HL-60/S4 (cell line): Measurements from ENCODE around the gene ACOX1.
"Not testable (repeated sequence)": the region's sequence is repeated elsewhere in the genome, so short reads cannot be mapped to it uniquely, and the experiment has no call there.

Experiments
- in situ Hi-C: fragments of 300-500 bp; cut with MboI; formaldehyde crosslinking; loops from 2 replicates; pipeline ENCODE4 v1.14.3; 2022; ENCODE audit warnings: low sequenced_read_pairs

ACOX1 gene

GRCh38 chr17:75985986-75986385 lies 7.0 kb upstream of the ACOX1 start:
- in situ Hi-C loops, result no loop called here

GRCh38 chr17:75983501-75984181 lies 4.7 kb upstream of the ACOX1 start:
- in situ Hi-C loops, result no loop called here

GRCh38 chr17:75981019-75981615 lies 2.2 kb upstream of the ACOX1 start:
- in situ Hi-C loops, result no loop called here

- in situ Hi-C loops, result no loop called here
Measured at GRCh38 chr17:75980188-75981018, 1.4 kb upstream of the ACOX1 start.

GRCh38 chr17:75979705-75980187 lies 780 bp upstream of the ACOX1 start:
- in situ Hi-C loops, result no loop called here

- in situ Hi-C loops, result no loop called here
Measured at GRCh38 chr17:75976175-75976848, 2.7 kb downstream of the ACOX1 start.

- in situ Hi-C loops, result no loop called here
Measured at GRCh38 chr17:75975757-75976174, 3.2 kb downstream of the ACOX1 start.

GRCh38 chr17:75975187-75975586 lies 3.8 kb downstream of the ACOX1 start:
- in situ Hi-C loops, result not testable (repeated sequence)

- in situ Hi-C loops, result no loop called here
Measured at GRCh38 chr17:75970626-75971025, 8.3 kb downstream of the ACOX1 start.

- in situ Hi-C loops, result no loop called here
Measured at GRCh38 chr17:75970011-75970523, 8.9 kb downstream of the ACOX1 start.

GRCh38 chr17:75969044-75969443 lies 9.9 kb downstream of the ACOX1 start:
- in situ Hi-C loops, result not testable (repeated sequence)

GRCh38 chr17:75965468-75965867 lies 13.5 kb downstream of the ACOX1 start:
- in situ Hi-C loops, result no loop called here

- in situ Hi-C loops, result no loop called here
Measured at GRCh38 chr17:75959839-75960511, 19.0 kb downstream of the ACOX1 start.

- in situ Hi-C loops, result no loop called here
Measured at GRCh38 chr17:75959051-75959838, 19.7 kb downstream of the ACOX1 start.

GRCh38 chr17:75950855-75951554 lies 28.0 kb downstream of the ACOX1 start:
- in situ Hi-C loops, result no loop called here

- in situ Hi-C loops, result no loop called here
Measured at GRCh38 chr17:75950421-75950820, 28.5 kb downstream of the ACOX1 start.

- in situ Hi-C loops, result no loop called here
Measured at GRCh38 chr17:75945211-75945610, 33.8 kb downstream of the ACOX1 start.

- in situ Hi-C loops, result no loop called here
Measured at GRCh38 chr17:75943491-75943890, 35.5 kb downstream of the ACOX1 start.

GRCh38 chr17:75942473-75942872 lies 36.5 kb downstream of the ACOX1 start:
- in situ Hi-C loops, result no loop called here
